Activated naive CD8-positive, alpha-beta T cell treated with anti-CD3 and anti-CD28 coated beads, Interleukin-2, amount 10 ng/mL, durations not matched to agents 7 days and 5 days (primary cell): ENCODE results near the gene NEUROG3. TPM values are rescaled to one million over a fixed set of nuclear protein-coding genes. Genes with fewer than 3 reads are reported as not detected.

Source experiments
- ATAC-seq: fragments of 150-1000 bp; cut with Tn5 transposase; one replicate; pipeline ENCODE4 v1.10.0; 2021; ENCODE audit warnings: low read depth, moderate library complexity
- POLR2A ChIA-PET: fragments of 350-600 bp; sonication (Branson Sonifier 250); formaldehyde crosslinking; loops from one replicate; lab custom pipeline; 2021; ENCODE audit warnings: antibody characterized with exemption; lab: Charles Lee
- DNase-seq: peaks from one replicate; pipeline ENCODE4 v3.0.0; 2021
- H3K27ac Mint-ChIP-seq: one replicate; pipeline ENCODE4 v1.8.0; 2022; ENCODE audit warnings: mild to moderate bottlenecking, mixed read lengths
- H3K27me3 Mint-ChIP-seq: one replicate; pipeline ENCODE4 v1.8.0; 2022; ENCODE audit warnings: mild to moderate bottlenecking, moderate library complexity, mixed read lengths
- H3K36me3 Mint-ChIP-seq: one replicate; pipeline ENCODE4 v1.8.0; 2021; ENCODE audit warnings: mild to moderate bottlenecking, mixed read lengths
- H3K4me1 Mint-ChIP-seq: one replicate; pipeline ENCODE4 v1.8.0; 2021; ENCODE audit warnings: mixed read lengths
- H3K4me3 Mint-ChIP-seq: one replicate; pipeline ENCODE4 v1.8.0; 2022; ENCODE audit warnings: mild to moderate bottlenecking, moderate library complexity, mixed read lengths
- H3K9me3 Mint-ChIP-seq: one replicate; pipeline ENCODE4 v1.8.0; 2021; ENCODE audit warnings: mixed read lengths
- total RNA-seq, 2 experiments: library from RNA; stranded (reverse); gene quantifications; one replicate each; pipeline ENCODE4 v1.2.3, GENCODE V29; 2021

Gene NEUROG3
- total RNA-seq, 2 experiments from 2014 or later = 0.22 TPM; not detected in 1

DNA sequence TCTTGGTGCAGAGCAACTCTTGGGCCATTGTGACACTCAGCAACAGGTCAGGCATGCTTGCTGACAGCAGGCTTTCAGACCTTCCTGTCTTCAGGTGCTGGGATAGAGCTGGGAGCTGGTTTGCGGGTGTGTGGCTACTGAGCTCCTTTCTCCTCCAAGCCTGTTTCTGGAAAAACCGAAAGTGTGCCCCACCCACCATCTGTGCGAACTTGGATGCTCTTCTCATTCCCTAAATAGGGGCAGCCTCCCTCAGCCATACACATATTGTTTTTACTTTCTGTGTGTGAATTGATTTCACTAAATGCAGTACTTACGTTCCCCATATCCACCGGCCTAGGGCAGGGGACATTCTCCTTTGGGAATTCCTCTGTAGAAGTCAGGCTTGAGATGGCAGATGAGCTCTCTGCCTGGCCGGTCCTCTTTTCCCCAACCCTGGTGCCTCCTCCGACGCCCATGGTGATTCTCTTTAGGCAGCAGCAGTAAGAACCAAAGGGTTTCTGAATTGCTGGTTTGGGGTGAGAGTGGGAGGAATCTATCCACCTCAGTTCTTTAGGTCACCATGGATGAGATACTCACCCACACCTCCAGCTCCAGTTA, 6.3 kb upstream of the NEUROG3 start:
- Mint-ChIP-seq H3K27ac (no peak overlapping the region), H3K4me1 (peaks cover 9% of the 10 kb centered on the region), H3K9me3 (no peaks in the 10 kb centered on the region), H3K36me3 (no peaks in the 10 kb centered on the region), H3K27me3 (peaks cover 76% of the 10 kb centered on the region), H3K4me3 (no peak overlapping the region)
- POLR2A ChIA-PET = no interaction called here
- ATAC-seq = no peak
- no peak for DNase-seq

DNA sequence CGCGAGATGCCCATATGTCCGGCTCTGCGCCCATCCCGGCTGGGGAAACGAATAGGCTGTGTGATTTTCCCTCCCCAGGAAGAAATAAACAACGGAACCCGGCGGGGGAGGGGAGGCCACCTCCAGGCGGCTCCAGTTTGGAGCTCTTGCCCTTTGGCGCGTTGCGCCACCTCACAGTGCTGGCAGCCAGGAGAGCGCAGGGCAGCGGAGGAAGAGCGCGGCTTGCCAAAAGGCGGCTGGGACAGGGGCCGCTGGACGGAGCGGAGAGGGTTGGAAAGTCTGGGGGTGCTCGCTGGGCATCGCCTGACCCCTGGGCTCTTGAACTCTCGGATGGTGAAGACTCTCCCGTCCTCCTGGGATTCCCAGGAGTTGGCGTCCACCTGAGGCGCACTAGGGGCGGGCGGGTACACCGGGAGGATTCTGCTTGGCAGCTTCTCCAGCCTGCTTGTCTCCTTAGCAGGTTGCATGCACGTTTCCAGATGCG, 5.3 kb upstream of the NEUROG3 start:
- Mint-ChIP-seq H3K27ac (no peak overlapping the region), H3K9me3 (no peaks in the 10 kb centered on the region), H3K4me3 (no peak overlapping the region), H3K4me1 (peaks cover 17% of the 10 kb centered on the region), H3K27me3 (peaks cover 85% of the 10 kb centered on the region), H3K36me3 (no peaks in the 10 kb centered on the region)
- DNase-seq (no peak), ATAC-seq (no peak)
- POLR2A ChIA-PET = no interaction called here

DNA sequence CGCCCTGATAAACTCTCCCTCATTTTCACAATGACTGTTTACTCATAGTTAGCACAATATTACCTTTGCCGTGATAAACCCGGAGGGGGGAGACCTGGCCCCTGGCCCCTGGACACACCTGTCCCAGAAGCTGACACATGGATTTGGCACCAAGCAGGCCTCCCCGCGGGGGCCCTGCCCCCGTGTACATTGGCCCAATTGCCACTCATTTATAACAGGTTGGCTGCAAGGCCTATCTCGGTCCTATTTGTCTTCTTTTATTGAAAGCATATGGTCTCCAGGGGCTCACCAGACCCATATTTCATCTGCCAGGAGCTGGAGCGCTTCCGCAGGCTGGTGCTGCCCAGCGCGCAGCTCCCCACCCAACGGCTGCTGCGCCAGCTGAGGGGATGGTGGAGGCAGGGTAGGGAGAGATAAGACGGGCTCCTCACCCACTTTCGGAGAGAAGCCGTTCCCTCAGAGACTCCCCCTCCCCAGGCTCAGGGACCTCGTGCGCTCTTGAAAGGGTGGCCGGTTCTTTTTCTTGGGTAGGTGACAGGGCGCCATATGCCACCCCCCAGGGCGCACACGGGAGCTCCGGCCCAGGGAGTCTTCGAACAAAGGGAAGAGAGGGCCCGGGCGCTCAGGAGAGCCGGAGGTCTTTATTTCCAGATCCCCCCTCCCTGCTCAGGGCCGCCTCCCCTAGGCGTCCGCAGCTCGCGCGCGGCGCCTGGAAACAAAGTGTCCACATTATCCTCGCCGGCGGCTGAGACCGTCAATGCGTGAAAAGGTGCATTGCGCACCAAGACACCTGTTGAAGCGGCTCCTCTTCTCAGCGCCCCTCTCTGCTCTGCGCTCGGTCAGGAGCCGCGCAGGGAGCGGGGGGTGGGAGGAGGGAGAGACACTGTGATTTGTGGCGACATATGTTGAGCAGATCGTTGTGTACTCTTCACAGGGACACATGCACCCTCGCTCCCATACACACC, 4.3 kb upstream of the NEUROG3 start:
- POLR2A ChIA-PET = no interaction called here
- H3K9me3 Mint-ChIP-seq = no peaks in the 10 kb centered on the region
- no peak overlapping the region for H3K4me3 Mint-ChIP-seq
- DNase-seq = no peak
- ATAC-seq = no peak
- H3K4me1 Mint-ChIP-seq = peaks cover 22% of the 10 kb centered on the region
- H3K27me3 Mint-ChIP-seq = peaks cover 89% of the 10 kb centered on the region
- H3K36me3 Mint-ChIP-seq = no peaks in the 10 kb centered on the region
- H3K27ac Mint-ChIP-seq = no peak overlapping the region

DNA sequence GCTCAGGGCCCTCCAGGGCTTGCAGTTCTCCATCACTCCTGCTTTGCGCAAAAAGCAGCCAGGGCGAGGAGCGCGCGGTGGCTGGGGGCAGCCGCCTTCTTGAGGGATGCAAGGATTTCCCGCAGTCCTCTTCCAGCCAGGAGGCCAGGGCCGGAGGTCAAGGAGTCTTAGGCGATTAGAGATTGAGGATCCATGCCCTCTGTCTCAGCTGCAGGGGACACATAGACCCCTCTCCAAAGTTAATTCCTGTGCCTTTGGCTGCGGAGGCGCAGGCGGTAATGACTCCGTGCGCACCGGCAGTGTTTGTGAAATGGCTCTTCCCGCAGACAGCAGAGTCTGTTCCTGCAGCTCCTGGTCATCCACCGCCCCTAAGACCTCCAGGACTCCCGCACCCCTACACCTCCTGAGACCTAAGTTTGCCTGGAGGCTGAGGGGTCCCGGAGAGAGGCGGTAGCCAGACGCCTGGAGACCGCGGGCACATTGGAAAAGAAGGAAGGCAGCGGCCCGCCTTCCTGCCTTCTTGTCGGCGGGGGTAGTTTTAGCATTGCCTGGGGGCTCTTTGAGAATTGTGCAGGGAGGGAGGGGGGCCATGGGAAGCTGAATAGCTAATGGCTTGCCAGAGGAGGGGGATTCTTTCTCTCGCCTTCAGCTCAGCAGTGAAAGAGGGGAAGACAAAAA, 3.3 kb upstream of the NEUROG3 start:
- no peak overlapping the region for H3K27ac Mint-ChIP-seq
- no peak for ATAC-seq

DNA sequence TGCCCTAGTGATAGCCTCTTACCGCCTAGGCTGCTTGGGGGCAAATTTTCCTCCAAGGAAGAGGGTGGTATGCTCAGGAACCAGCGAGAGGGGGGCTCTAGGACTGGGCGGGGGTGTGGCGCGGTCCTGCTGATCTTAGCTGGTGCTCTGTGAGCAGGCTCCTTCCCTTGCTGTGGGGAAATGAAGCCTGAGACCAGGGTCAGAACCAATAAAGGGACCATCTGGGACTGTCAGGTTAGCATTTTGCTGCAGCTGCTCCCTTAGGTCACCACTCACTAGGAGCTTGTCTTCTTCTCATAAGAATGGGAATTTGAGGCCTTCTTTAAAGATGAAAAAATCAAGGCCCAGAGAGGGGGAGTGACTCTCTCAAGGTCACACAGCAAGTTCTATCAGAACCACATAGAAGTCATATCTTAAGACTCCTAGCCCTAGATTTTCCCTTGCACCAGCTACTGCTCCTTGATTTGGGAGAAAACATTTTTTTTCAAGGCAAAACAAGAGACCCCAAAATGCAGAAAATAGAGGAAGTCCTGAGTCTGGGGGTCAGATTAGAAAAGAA, 2.0 kb upstream of the NEUROG3 start:
- H3K9me3 Mint-ChIP-seq = no peaks in the 10 kb centered on the region
- POLR2A ChIA-PET = no interaction called here
- ATAC-seq (no peak), DNase-seq (no peak)
- no peak overlapping the region for H3K27ac Mint-ChIP-seq
- peaks cover 25% of the 10 kb centered on the region for H3K4me1 Mint-ChIP-seq
- no peaks in the 10 kb centered on the region for H3K36me3 Mint-ChIP-seq
- peaks cover 92% of the 10 kb centered on the region for H3K27me3 Mint-ChIP-seq
- no peak overlapping the region for H3K4me3 Mint-ChIP-seq

More for the DNA sequence above, 3.3 kb upstream of the NEUROG3 start:
- DNase-seq = peak; percentile 31
- Mint-ChIP-seq H3K4me3 (no peak overlapping the region), H3K27me3 (peaks cover 92% of the 10 kb centered on the region), H3K9me3 (no peaks in the 10 kb centered on the region), H3K4me1 (peaks cover 25% of the 10 kb centered on the region), H3K36me3 (no peaks in the 10 kb centered on the region)
- POLR2A ChIA-PET = no interaction called here

GRCh38 chr10:69574571-69574978, 1.4 kb upstream of the NEUROG3 start:
- POLR2A ChIA-PET = interaction anchor here (1.7 kb wide), 1 partner anchor 14 kb away, joined by 6 read pairs; no protein-coding TSS in a partner anchor
- H3K36me3 Mint-ChIP-seq = no peaks in the 10 kb centered on the region
- peaks cover 92% of the 10 kb centered on the region for H3K27me3 Mint-ChIP-seq
- DNase-seq (no peak), ATAC-seq (no peak)
- H3K27ac Mint-ChIP-seq = no peak overlapping the region
- peaks cover 23% of the 10 kb centered on the region for H3K4me1 Mint-ChIP-seq
- H3K4me3 Mint-ChIP-seq = peak overlapping the region; percentile 46
- no peaks in the 10 kb centered on the region for H3K9me3 Mint-ChIP-seq

- Mint-ChIP-seq H3K9me3 (no peaks in the 10 kb centered on the region), H3K4me3 (peak overlapping the region; percentile 80), H3K27me3 (peaks cover 92% of the 10 kb centered on the region), H3K4me1 (peaks cover 24% of the 10 kb centered on the region), H3K27ac (peak overlapping the region; percentile 9), H3K36me3 (no peaks in the 10 kb centered on the region)
- peak; percentile 64 for ATAC-seq
- POLR2A ChIA-PET = interaction anchor here (0.8 kb wide), 1 partner anchor 17 kb away, joined by 4 read pairs; no protein-coding TSS in a partner anchor
- DNase-seq = peak; percentile 57
Measured at GRCh38 chr10:69572159-69573055, 815 bp downstream of the NEUROG3 start.

- peaks cover 24% of the 10 kb centered on the region for H3K4me1 Mint-ChIP-seq
- H3K27ac Mint-ChIP-seq = peak overlapping the region; percentile 41
- ATAC-seq (no peak), DNase-seq (peak; percentile 34)
- H3K36me3 Mint-ChIP-seq = no peaks in the 10 kb centered on the region
- peak overlapping the region; percentile 74 for H3K4me3 Mint-ChIP-seq
- H3K9me3 Mint-ChIP-seq = no peaks in the 10 kb centered on the region
- POLR2A ChIA-PET = interaction anchor here (0.8 kb wide), 1 partner anchor 18 kb away, joined by 4 read pairs; no protein-coding TSS in a partner anchor
- H3K27me3 Mint-ChIP-seq = peaks cover 89% of the 10 kb centered on the region
Measured at GRCh38 chr10:69571618-69572158, 1.5 kb downstream of the NEUROG3 start.

DNA sequence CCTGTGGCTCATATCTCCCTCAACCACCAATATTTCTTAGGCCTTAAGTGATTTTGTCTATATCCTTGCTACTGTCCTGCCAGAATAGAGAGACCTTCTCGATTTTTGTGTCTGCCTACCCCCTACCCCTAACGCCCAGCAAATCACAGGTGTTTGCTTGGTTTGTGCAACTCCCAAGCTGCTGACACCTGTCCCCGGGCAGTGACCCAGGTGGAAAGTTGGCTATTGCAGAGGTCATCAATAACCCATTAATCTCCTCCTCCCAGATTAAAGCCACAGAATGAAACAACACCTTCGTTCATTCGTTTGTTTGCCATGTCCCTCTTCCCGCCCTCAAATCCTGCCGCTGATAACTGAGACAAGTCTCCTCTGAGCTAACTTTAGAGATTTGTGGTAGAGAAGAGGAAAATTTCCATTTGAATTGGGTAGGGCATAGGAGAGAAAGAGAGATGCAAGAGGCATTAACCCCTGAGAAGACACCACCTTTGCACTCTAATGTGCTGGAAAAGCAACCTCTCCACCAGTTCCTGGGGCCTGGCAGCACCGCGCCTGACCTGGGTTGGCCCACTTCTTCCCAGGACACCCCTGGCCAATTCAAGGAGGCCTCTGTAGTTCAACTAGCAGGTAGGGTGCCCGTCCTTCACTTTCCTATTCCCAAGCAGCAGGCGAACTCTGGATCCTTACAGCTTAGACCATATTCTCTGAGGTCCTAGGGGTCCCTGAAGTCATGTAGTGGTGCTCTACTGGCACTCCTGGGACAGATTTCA, 3.0 kb downstream of the NEUROG3 start:
- DNase-seq = no peak
- Mint-ChIP-seq H3K36me3 (no peaks in the 10 kb centered on the region), H3K9me3 (no peaks in the 10 kb centered on the region), H3K27me3 (peaks cover 85% of the 10 kb centered on the region), H3K4me1 (peaks cover 24% of the 10 kb centered on the region), H3K27ac (no peak overlapping the region), H3K4me3 (no peak overlapping the region)
- ATAC-seq = no peak
- POLR2A ChIA-PET = no interaction called here

DNA sequence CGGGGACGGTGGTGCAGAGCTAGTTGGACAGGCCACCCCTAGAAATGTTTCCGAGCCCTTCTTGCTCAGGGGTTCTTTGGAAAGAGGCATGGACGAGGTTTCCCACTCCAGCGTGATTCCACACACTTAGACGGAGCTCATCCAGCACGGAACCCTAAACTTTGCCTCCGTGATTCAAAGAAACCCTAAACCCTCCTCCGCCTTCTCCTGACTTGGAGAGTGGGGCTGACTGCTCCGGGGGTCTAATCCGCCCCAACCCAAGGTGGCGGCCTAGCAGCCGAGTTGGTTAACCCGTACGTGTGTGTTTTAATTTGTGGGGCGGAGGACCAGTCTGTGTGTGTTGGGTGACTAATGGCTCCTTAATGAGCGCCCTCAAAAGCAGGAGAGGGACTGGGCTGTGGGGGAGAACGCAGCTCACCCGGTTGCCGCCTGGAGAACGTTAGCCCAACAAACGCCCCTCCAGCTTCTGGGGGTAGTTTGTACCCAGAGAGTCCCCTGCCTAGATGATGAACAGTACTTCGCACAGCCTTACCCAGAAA, 3.8 kb downstream of the NEUROG3 start:
- POLR2A ChIA-PET = no interaction called here
- DNase-seq = no peak
- H3K36me3 Mint-ChIP-seq = no peaks in the 10 kb centered on the region
- ATAC-seq = no peak
- no peak overlapping the region for H3K4me3 Mint-ChIP-seq
- H3K9me3 Mint-ChIP-seq = no peaks in the 10 kb centered on the region
- peaks cover 18% of the 10 kb centered on the region for H3K4me1 Mint-ChIP-seq
- no peak overlapping the region for H3K27ac Mint-ChIP-seq
- peaks cover 81% of the 10 kb centered on the region for H3K27me3 Mint-ChIP-seq
